ENCODE measurements around the gene RPTOR. TPM values are rescaled to one million over a fixed set of nuclear protein-coding genes. Genes with fewer than 3 reads are reported as not detected.

Gene RPTOR
- total RNA-seq, 1 donor from 2014 or later = 32.0 TPM

- no peak for DNase-seq (ENCODE audit: low read depth)
- no peaks in the 10 kb centered on the region for H3K27me3 ChIP-seq (ENCODE audit: insufficient read depth, low read length)
- no peak overlapping the region for H2AFZ ChIP-seq (ENCODE audit: low read depth, low read length)
- H3K4me1 Mint-ChIP-seq (ENCODE audit: low read depth, unreplicated experiment) = peaks cover 27% of the 10 kb centered on the region
- H3K4me3 ChIP-seq (ENCODE audit: insufficient read depth, low read depth, low read length) = no peak overlapping the region
- peaks cover 2% of the 10 kb centered on the region for H3K9me3 Mint-ChIP-seq (ENCODE audit: unreplicated experiment)
- H3K27ac ChIP-seq (ENCODE audit: low read depth, low read length) = no peak overlapping the region
- H3K4me2 ChIP-seq (ENCODE audit: low read length) = no peak overlapping the region
- H3K79me2 ChIP-seq (ENCODE audit: insufficient read depth, low read length) = peaks cover 85% of the 10 kb centered on the region
- H3K9ac ChIP-seq (ENCODE audit: low read length) = no peak overlapping the region
- FAIRE-seq = no peak
- peaks cover 19% of the 10 kb centered on the region for H3K36me3 Mint-ChIP-seq (ENCODE audit: low read depth, unreplicated experiment)
- H3K36me3 ChIP-seq (ENCODE audit: insufficient read depth, low read length) = no peaks in the 10 kb centered on the region
- H3K4me3 Mint-ChIP-seq (ENCODE audit: unreplicated experiment) = no peak overlapping the region
- TF ChIP-seq CTCF (IDR thresholded peaks at IDR 0.05; ENCODE audit: insufficient read depth, low read depth, low read length) = no peak
- TF ChIP-seq EZH2 (IDR thresholded peaks at IDR 0.05; ENCODE audit: insufficient read depth, low read length) = no peak
- peaks cover 5% of the 10 kb centered on the region for H3K4me1 ChIP-seq (ENCODE audit: insufficient read depth, low read length)
- H3K27ac Mint-ChIP-seq (ENCODE audit: unreplicated experiment) = no peak overlapping the region
- peaks cover 87% of the 10 kb centered on the region for H4K20me1 ChIP-seq (ENCODE audit: insufficient read depth, low read length)
- H3K9me3 ChIP-seq (ENCODE audit: insufficient read depth, low read depth, low read length) = no peaks in the 10 kb centered on the region
- no peaks in the 10 kb centered on the region for H3K27me3 Mint-ChIP-seq (ENCODE audit: low read depth, unreplicated experiment)
Observed at GRCh38 chr17:80599546-80600305, 55.1 kb downstream of the RPTOR start.

GRCh38 chr17:80601146-80601545, 56.5 kb downstream of the RPTOR start:
- peaks cover 19% of the 10 kb centered on the region for H3K36me3 Mint-ChIP-seq (ENCODE audit: low read depth, unreplicated experiment)
- Histone ChIP-seq H3K9ac (ENCODE audit: low read length) (no peak overlapping the region), H3K79me2 (ENCODE audit: insufficient read depth, low read length) (peaks cover 83% of the 10 kb centered on the region), H3K27me3 (ENCODE audit: insufficient read depth, low read length) (no peaks in the 10 kb centered on the region), H4K20me1 (ENCODE audit: insufficient read depth, low read length) (peaks cover 87% of the 10 kb centered on the region), H3K27ac (ENCODE audit: low read depth, low read length) (no peak overlapping the region), H3K4me3 (ENCODE audit: insufficient read depth, low read depth, low read length) (no peak overlapping the region), H3K9me3 (ENCODE audit: insufficient read depth, low read depth, low read length) (no peaks in the 10 kb centered on the region), H3K4me1 (ENCODE audit: insufficient read depth, low read length) (peaks cover 5% of the 10 kb centered on the region), H2AFZ (ENCODE audit: low read depth, low read length) (no peak overlapping the region), H3K4me2 (ENCODE audit: low read length) (no peak overlapping the region), H3K36me3 (ENCODE audit: insufficient read depth, low read length) (no peaks in the 10 kb centered on the region)
- peaks cover 2% of the 10 kb centered on the region for H3K9me3 Mint-ChIP-seq (ENCODE audit: unreplicated experiment)
- H3K4me1 Mint-ChIP-seq (ENCODE audit: low read depth, unreplicated experiment) = peaks cover 24% of the 10 kb centered on the region
- TF ChIP-seq CTCF (IDR thresholded peaks at IDR 0.05; ENCODE audit: insufficient read depth, low read depth, low read length) = no peak
- no peak for TF ChIP-seq EZH2 (IDR thresholded peaks at IDR 0.05; ENCODE audit: insufficient read depth, low read length)
- H3K4me3 Mint-ChIP-seq (ENCODE audit: unreplicated experiment) = no peak overlapping the region
- H3K27ac Mint-ChIP-seq (ENCODE audit: unreplicated experiment) = no peak overlapping the region
- DNase-seq (ENCODE audit: low read depth) (no peak), FAIRE-seq (no peak)
- no peaks in the 10 kb centered on the region for H3K27me3 Mint-ChIP-seq (ENCODE audit: low read depth, unreplicated experiment)

DNA sequence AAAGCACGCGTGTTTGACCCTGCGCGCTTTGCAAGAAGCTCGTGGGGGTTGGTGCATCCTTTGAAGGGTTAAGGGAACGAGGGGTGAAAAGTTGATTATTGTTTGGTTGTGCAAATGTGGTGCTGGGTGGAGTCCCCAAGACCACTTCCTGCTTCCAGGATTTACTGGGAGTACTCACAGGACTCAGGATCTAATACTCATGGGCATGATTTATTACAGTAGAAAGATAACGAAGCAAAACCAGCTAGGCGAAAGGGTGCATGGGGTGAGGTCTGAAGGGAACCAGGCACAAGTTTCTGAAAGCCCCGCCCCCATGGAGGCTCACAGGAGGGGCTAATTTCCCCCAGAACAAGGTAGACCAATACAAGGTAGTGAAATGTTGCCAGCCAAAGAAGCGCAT, 58.8 kb downstream of the RPTOR start:
- no peaks in the 10 kb centered on the region for H3K27me3 Mint-ChIP-seq (ENCODE audit: low read depth, unreplicated experiment)
- no peak overlapping the region for H3K27ac ChIP-seq (ENCODE audit: low read depth, low read length)
- no peaks in the 10 kb centered on the region for H3K36me3 ChIP-seq (ENCODE audit: insufficient read depth, low read length)
- no peak overlapping the region for H3K27ac Mint-ChIP-seq (ENCODE audit: unreplicated experiment)
- no peak overlapping the region for H3K4me3 ChIP-seq (ENCODE audit: insufficient read depth, low read depth, low read length)
- H3K4me1 Mint-ChIP-seq (ENCODE audit: low read depth, unreplicated experiment) = peaks cover 12% of the 10 kb centered on the region
- H3K4me3 Mint-ChIP-seq (ENCODE audit: unreplicated experiment) = no peak overlapping the region
- peaks cover 2% of the 10 kb centered on the region for H3K9me3 Mint-ChIP-seq (ENCODE audit: unreplicated experiment)
- peaks cover 19% of the 10 kb centered on the region for H3K36me3 Mint-ChIP-seq (ENCODE audit: low read depth, unreplicated experiment)
- DNase-seq (ENCODE audit: low read depth) = no peak
- no peak overlapping the region for H2AFZ ChIP-seq (ENCODE audit: low read depth, low read length)
- peaks cover 76% of the 10 kb centered on the region for H4K20me1 ChIP-seq (ENCODE audit: insufficient read depth, low read length)
- no peaks in the 10 kb centered on the region for H3K27me3 ChIP-seq (ENCODE audit: insufficient read depth, low read length)
- TF ChIP-seq EZH2 (IDR thresholded peaks at IDR 0.05; ENCODE audit: insufficient read depth, low read length) (no peak), CTCF (IDR thresholded peaks at IDR 0.05; ENCODE audit: insufficient read depth, low read depth, low read length) (no peak)
- FAIRE-seq = no peak
- no peaks in the 10 kb centered on the region for H3K4me1 ChIP-seq (ENCODE audit: insufficient read depth, low read length)
- peaks cover 79% of the 10 kb centered on the region for H3K79me2 ChIP-seq (ENCODE audit: insufficient read depth, low read length)
- H3K9me3 ChIP-seq (ENCODE audit: insufficient read depth, low read depth, low read length) = no peaks in the 10 kb centered on the region
- no peak overlapping the region for H3K9ac ChIP-seq (ENCODE audit: low read length)
- no peak overlapping the region for H3K4me2 ChIP-seq (ENCODE audit: low read length)
